ENCODE results near the gene FLOT2.

DNA sequence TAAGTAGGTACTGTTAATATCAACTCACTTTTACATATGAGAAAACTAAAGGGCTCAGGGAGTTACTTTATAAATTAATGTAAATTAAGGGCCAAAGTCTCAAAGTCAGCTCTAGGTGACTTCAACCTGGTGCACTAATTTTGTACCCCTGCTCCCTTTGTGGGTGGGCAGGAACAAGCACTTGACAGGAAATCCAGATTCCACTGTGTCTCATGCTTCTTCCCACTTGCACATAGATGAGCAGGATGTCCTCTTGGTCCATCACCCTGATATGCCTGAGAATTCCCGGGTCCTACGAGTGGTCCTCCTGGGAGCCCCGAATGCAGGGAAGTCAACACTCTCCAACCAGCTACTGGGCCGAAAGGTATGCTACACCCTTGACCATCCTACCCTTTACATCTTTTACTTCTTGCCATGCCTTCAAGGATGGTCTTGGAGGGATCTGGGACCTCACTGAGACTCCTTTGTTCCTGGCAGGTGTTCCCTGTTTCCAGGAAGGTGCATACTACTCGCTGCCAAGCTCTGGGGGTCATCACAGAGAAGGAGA is 41.4 kb downstream of the FLOT2 start:
- TF ChIP-seq EP300 (IDR thresholded peaks at IDR 0.05; ENCODE audit: borderline replicate concordance in 1 of 2, low read depth in 2 of 2, low read length in 2 of 2) (no peak), POLR2A (IDR thresholded peaks at IDR 0.05; ENCODE audit: control extremely low read depth in 1 of 2, low read depth in 2 of 2, low read length in 2 of 2) (no peak), JUND (IDR thresholded peaks at IDR 0.05; ENCODE audit: low read length) (no peak), JUN (IDR thresholded peaks at IDR 0.05; ENCODE audit: low read depth, low read length) (no peak), CBX8 (IDR thresholded peaks at IDR 0.05; ENCODE audit: borderline replicate concordance, low read depth, low read length) (no peak), EZH2 (IDR thresholded peaks at IDR 0.05; ENCODE audit: low read depth, low read length, severe bottlenecking) (no peak)
- TF ChIP-seq, protein P1, sequence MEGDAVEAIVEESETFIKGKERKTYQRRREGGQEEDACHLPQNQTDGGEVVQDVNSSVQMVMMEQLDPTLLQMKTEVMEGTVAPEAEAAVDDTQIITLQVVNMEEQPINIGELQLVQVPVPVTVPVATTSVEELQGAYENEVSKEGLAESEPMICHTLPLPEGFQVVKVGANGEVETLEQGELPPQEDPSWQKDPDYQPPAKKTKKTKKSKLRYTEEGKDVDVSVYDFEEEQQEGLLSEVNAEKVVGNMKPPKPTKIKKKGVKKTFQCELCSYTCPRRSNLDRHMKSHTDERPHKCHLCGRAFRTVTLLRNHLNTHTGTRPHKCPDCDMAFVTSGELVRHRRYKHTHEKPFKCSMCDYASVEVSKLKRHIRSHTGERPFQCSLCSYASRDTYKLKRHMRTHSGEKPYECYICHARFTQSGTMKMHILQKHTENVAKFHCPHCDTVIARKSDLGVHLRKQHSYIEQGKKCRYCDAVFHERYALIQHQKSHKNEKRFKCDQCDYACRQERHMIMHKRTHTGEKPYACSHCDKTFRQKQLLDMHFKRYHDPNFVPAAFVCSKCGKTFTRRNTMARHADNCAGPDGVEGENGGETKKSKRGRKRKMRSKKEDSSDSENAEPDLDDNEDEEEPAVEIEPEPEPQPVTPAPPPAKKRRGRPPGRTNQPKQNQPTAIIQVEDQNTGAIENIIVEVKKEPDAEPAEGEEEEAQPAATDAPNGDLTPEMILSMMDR (IDR thresholded peaks at IDR 0.05; ENCODE audit: control extremely low read depth in 1 of 3, insufficient read depth in 1 of 3, low read depth in 1 of 3, low read length in 3 of 3), result no peak
- TF ChIP-seq, protein P2, sequence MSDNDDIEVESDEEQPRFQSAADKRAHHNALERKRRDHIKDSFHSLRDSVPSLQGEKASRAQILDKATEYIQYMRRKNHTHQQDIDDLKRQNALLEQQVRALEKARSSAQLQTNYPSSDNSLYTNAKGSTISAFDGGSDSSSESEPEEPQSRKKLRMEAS (IDR thresholded peaks at IDR 0.05), result no peak

Measured in H1 (cell line).